Stomach (tissue), 4 donors: Measurements from ENCODE around the gene PTPRF.

Source experiments
- EP300 ChIP-seq: sonication (generic); formaldehyde crosslinking; IDR thresholded peaks from one replicate; pipeline ENCODE4 v1.6.1; 2017; ENCODE audit warnings: antibody characterized with exemption
- POLR2A ChIP-seq, 4 donors: fragments of 450-650 bp; IDR thresholded peaks; one replicate each; pipeline ENCODE4 v1.6.1; 2016; ENCODE audit warnings: antibody characterized with exemption in 4 of 4, control low read depth in 2 of 4, mild to moderate bottlenecking in 1 of 4, moderate library complexity in 1 of 4

DNA sequence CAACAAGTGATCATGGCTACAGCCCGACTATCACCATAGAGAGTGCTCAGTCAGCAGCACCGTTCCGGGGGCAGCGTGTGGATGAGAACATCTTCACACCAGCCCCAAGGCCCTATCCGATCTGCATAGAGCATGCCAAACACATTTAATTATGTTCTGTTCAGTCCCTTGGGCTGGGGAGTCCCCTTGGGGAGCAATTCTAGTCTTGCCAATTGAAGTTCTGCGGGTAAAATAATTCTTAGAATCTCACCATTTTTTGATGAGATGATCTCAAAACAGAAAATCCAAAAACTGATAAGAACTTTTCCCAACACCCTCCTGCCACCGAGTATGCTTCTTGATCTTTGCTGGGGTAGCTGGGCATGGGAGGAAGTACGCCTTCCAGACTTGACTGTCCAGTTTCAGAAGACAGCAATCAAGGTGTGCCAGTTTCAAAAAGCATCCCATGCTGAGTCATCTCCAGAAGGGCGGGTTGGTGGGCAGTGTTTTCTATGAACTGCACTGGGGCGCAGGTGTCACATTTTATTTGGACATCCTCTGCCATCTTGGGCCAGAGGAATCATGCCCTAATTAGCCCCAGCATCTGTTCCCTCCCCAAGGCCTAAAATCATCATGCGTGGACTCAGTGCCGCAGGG lies 20.8 kb upstream of the PTPRF start:
- TF ChIP-seq POLR2A (IDR thresholded peaks at IDR 0.05) (no peak), EP300 (no peak)
